HFF-Myc (cell line): Measurements from ENCODE around the gene ZNF646.

Experiments
- DNase-seq: peaks from one replicate; pipeline ENCODE4 v3.0.0-alpha.2; 2011; ENCODE audit warnings: low read depth; ENCODE audit errors: extremely low read depth
- H3K4me3 ChIP-seq: replicated peaks from 2 replicates; pipeline ENCODE4 v1.5.1; 2011; ENCODE audit warnings: low read depth, mild to moderate bottlenecking, control low read depth, low read length
- CTCF ChIP-seq: IDR thresholded peaks from 2 replicates; pipeline ENCODE4 v1.5.1; 2012; ENCODE audit warnings: mild to moderate bottlenecking, low read depth, low read length, control low read depth; ENCODE audit errors: missing control alignments

ZNF646 gene

GRCh38 chr16:31120129-31120528, 45.9 kb downstream of the ZNF646 start:
- no peak for DNase-seq
- TF ChIP-seq CTCF = no peak
- H3K4me3 ChIP-seq = no peak overlapping the region

- DNase-seq = no peak
- H3K4me3 ChIP-seq = no peak overlapping the region
- no peak for TF ChIP-seq CTCF
Observed at GRCh38 chr16:31125844-31126243, 51.6 kb downstream of the ZNF646 start.

- H3K4me3 ChIP-seq = no peak overlapping the region
- no peak for TF ChIP-seq CTCF
Observed at GRCh38 chr16:31127182-31127581, 53.0 kb downstream of the ZNF646 start.

GRCh38 chr16:31128711-31129567, 54.7 kb downstream of the ZNF646 start:
- no peak overlapping the region for H3K4me3 ChIP-seq
- no peak for TF ChIP-seq CTCF
- DNase-seq = no peak

More at GRCh38 chr16:31127182-31127581, 53.0 kb downstream of the ZNF646 start:
- no peak for DNase-seq

GRCh38 chr16:31129568-31130335, 55.5 kb downstream of the ZNF646 start:
- TF ChIP-seq CTCF = no peak
- no peak for DNase-seq
- H3K4me3 ChIP-seq = no peak overlapping the region

GRCh38 chr16:31130336-31130891, 56.2 kb downstream of the ZNF646 start:
- no peak for DNase-seq
- TF ChIP-seq CTCF = no peak
- no peak overlapping the region for H3K4me3 ChIP-seq
